Activated CD8-positive, alpha-beta T cell treated with anti-CD3 and anti-CD28 coated beads, Interleukin-2, amount 10 ng/mL, durations not matched to agents 7 days and 5 days (primary cell): ENCODE results near the gene C19orf81. TPM values are rescaled to one million over a fixed set of nuclear protein-coding genes. Genes with fewer than 3 reads are reported as not detected.

Experiments
- ATAC-seq: fragments of 150-1000 bp; cut with Tn5 transposase; one replicate; pipeline ENCODE4 v1.10.0; 2021; ENCODE audit warnings: moderate library complexity
- CTCF ChIA-PET: fragments of 350-600 bp; sonication (Branson Sonifier 250); formaldehyde crosslinking; loops from one replicate; lab custom pipeline; 2021; ENCODE audit warnings: antibody characterized with exemption; lab: Charles Lee
- POLR2A ChIA-PET: fragments of 350-600 bp; sonication (Branson Sonifier 250); formaldehyde crosslinking; loops from one replicate; lab custom pipeline; 2021; ENCODE audit warnings: antibody characterized with exemption; lab: Charles Lee
- DNase-seq: peaks from one replicate; pipeline ENCODE4 v3.0.0-alpha.2; 2020
- H3K27ac Mint-ChIP-seq: one replicate; pipeline ENCODE4 v1.8.0; 2021; ENCODE audit warnings: mild to moderate bottlenecking, mixed read lengths
- H3K27me3 Mint-ChIP-seq: one replicate; pipeline ENCODE4 v1.8.0; 2021; ENCODE audit warnings: low read depth, mixed read lengths
- H3K36me3 Mint-ChIP-seq: one replicate; pipeline ENCODE4 v1.8.0; 2021; ENCODE audit warnings: low read depth, mixed read lengths
- H3K4me1 Mint-ChIP-seq: one replicate; pipeline ENCODE4 v1.8.0; 2021; ENCODE audit warnings: low read depth, mixed read lengths
- H3K4me3 Mint-ChIP-seq: one replicate; pipeline ENCODE4 v1.8.0; 2021; ENCODE audit warnings: mild to moderate bottlenecking, mixed read lengths
- H3K9me3 Mint-ChIP-seq: one replicate; pipeline ENCODE4 v1.8.0; 2022; ENCODE audit warnings: mixed read lengths; ENCODE audit not compliant: insufficient read depth
- total RNA-seq, 2 experiments: library from RNA; stranded (reverse); gene quantifications; one replicate each; pipeline ENCODE4 v1.2.3, GENCODE V29; 2021

The C19orf81 gene
- total RNA-seq, 2 experiments from 2014 or later: not detected

- Mint-ChIP-seq H3K4me3 (no peak overlapping the region), H3K4me1 (peaks cover 4% of the 10 kb centered on the region), H3K36me3 (no peaks in the 10 kb centered on the region), H3K27me3 (peaks cover 14% of the 10 kb centered on the region), H3K27ac (no peak overlapping the region), H3K9me3 (no peaks in the 10 kb centered on the region)
- ChIA-PET CTCF (no interaction called here), POLR2A (no interaction called here)
- DNase-seq (no peak), ATAC-seq (no peak)
Measured at GRCh38 chr19:50678323-50678722, 29.1 kb downstream of the C19orf81 start.

DNA sequence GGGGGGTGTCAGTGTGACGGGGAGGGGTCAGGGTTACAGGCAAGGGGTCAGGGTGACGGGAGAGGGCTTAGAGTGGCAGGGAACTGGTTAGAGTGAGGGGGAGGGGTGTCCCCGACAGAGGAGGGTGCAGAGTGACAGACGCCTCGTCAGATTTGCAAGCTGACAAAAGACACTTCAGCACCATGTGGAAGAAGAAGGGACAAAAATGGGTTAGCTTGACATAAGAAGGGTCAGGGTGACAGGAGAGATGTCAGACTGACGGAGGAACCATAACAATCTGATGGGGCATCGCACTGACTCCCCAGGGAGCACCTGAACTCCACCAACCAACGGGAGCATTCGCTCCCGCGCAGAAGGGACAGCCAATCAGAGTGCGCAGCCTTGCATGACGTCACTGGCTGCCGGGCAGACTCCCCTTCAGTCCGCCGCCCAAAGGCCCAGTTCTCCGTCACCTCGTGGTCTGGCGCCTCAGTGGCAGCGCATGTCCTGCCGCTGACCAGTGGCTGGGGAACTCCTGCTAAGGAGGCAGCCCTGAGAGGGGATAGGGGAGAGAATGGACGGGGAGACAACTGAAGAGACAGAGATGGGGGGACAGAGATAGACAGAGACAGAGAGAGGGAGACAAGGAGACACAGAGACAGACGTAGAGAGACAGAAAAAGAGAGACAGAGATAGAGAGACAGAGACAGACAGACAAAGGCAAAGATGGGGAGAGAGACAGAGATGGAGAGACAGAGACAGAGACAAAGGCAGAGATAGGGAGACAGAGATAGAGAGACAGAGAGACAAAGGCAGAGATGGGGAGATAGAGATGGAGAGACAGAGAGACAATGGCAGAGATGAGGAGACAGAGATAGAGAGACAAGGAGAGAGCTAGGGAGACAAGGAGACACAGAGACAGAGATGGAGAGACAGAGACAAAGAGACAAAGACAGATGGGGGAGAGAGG is 30.2 kb downstream of the C19orf81 start:
- ChIA-PET CTCF (interaction anchor here (0.7 to 1.0 kb wide), 2 partner anchors 10 to 219 kb away, joined by 3 read pairs; no protein-coding TSS in a partner anchor), POLR2A (interaction anchor here (0.6 kb wide), 1 partner anchor 1041 kb away, joined by 3 read pairs; no protein-coding TSS in a partner anchor)
- Mint-ChIP-seq H3K4me3 (no peak overlapping the region), H3K36me3 (no peaks in the 10 kb centered on the region), H3K4me1 (peaks cover 4% of the 10 kb centered on the region), H3K27me3 (peaks cover 15% of the 10 kb centered on the region), H3K9me3 (no peaks in the 10 kb centered on the region), H3K27ac (no peak overlapping the region)
- DNase-seq: peak; percentile 85
- ATAC-seq: peak; percentile 96

- DNase-seq (no peak), ATAC-seq (no peak)
- Mint-ChIP-seq H3K36me3 (no peaks in the 10 kb centered on the region), H3K4me3 (no peak overlapping the region), H3K9me3 (no peaks in the 10 kb centered on the region), H3K27me3 (peaks cover 19% of the 10 kb centered on the region), H3K27ac (no peak overlapping the region), H3K4me1 (no peaks in the 10 kb centered on the region)
- ChIA-PET CTCF (no interaction called here), POLR2A (no interaction called here)
Measured at GRCh38 chr19:50686310-50687032, 37.2 kb downstream of the C19orf81 start.

DNA sequence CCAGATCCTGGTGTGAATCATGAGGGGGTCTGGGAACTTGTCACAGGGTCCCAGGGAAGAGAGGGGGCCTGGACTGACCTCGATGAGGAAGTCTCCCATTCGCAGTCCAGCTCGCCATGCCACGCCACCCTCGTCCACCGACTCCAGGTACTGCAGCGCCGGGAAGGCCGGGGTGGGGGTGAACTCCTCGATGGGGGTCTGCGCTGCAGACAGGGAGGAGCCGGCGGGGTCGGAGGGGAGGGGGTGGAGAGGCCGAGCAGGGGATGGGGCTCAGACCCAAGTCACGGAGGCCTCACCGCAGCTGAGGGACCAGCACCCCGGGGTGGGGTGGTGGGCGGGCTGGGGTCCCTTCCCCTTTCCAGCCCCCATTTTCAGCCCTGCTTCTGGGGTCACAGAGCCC is 39.5 kb downstream of the C19orf81 start:
- ATAC-seq (no peak), DNase-seq (no peak)
- no peaks in the 10 kb centered on the region for H3K9me3 Mint-ChIP-seq
- no peaks in the 10 kb centered on the region for H3K36me3 Mint-ChIP-seq
- CTCF ChIA-PET: no interaction called here
- H3K27ac Mint-ChIP-seq: no peak overlapping the region
- POLR2A ChIA-PET: no interaction called here
- H3K4me1 Mint-ChIP-seq: no peaks in the 10 kb centered on the region
- H3K4me3 Mint-ChIP-seq: no peak overlapping the region
- H3K27me3 Mint-ChIP-seq: peaks cover 26% of the 10 kb centered on the region

DNA sequence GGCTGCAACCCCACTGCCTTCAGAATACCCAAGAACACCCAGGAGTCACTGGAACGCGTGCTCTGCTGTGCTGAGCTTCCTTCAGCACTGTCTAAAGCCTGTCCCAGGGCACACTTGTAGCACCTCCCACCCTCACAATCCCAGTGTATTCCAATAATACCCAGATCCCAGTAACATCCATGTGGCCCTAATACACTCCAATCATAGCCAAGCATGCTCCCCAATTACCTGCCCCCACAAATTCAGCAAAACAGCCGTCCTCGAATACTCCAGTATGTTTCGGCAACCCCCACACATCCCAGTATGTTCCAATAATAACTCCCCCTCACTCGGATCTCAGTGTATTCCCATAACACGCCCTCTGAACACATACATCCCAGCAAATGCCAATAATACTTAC is 41.2 kb downstream of the C19orf81 start:
- ATAC-seq: no peak
- DNase-seq: no peak
- POLR2A ChIA-PET: no interaction called here
- CTCF ChIA-PET: no interaction called here
- Mint-ChIP-seq H3K4me3 (no peak overlapping the region), H3K27me3 (peaks cover 26% of the 10 kb centered on the region), H3K27ac (no peak overlapping the region), H3K4me1 (no peaks in the 10 kb centered on the region), H3K9me3 (no peaks in the 10 kb centered on the region), H3K36me3 (no peaks in the 10 kb centered on the region)

DNA sequence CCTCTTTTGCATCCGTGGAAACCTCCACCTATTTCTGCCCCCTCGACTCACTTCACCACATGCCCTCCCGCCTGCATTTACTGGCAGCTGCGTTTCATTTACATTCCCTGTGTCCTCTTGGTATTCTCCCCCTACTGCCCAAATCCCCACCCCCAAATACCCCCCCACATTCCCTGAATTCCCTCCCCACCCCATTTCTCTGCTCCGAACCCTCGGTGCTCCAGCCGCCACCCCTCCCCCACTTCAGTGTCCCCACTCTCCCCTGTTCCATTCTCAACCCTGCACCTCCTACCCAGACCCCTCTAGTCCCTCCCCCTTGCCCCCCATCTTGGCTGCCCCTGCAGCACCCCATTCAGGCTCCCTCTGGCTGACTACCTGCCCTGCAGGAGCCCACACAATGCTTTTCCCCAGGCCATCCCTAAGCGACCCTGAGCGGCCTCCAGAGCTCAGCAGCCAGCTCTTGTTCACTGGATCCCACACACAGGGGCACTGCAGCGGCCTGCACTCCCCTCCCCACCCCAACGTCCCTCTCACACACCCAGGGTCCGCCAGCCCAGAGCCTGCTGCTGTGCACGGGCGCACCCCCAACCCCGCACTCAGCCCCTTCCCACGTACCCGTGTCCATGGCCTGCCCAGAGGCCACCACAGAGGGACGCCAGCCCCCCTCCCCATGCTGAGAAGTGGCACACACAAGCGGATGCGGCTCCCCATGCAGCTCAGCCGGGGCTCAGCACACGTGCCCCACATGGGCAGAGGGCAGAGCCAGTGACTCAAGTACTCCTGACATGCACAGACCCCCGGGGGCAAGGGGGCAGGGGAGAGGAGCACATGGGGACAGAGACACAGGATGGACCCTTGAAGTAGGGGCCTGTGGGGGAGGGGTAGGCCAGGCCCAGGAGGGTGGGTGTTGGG is 44.1 kb downstream of the C19orf81 start:
- no peaks in the 10 kb centered on the region for H3K9me3 Mint-ChIP-seq
- POLR2A ChIA-PET: no interaction called here
- ATAC-seq: no peak
- CTCF ChIA-PET: no interaction called here
- H3K36me3 Mint-ChIP-seq: no peaks in the 10 kb centered on the region
- peaks cover 27% of the 10 kb centered on the region for H3K27me3 Mint-ChIP-seq
- H3K4me3 Mint-ChIP-seq: no peak overlapping the region
- H3K4me1 Mint-ChIP-seq: no peaks in the 10 kb centered on the region
- H3K27ac Mint-ChIP-seq: no peak overlapping the region
- DNase-seq: no peak

DNA sequence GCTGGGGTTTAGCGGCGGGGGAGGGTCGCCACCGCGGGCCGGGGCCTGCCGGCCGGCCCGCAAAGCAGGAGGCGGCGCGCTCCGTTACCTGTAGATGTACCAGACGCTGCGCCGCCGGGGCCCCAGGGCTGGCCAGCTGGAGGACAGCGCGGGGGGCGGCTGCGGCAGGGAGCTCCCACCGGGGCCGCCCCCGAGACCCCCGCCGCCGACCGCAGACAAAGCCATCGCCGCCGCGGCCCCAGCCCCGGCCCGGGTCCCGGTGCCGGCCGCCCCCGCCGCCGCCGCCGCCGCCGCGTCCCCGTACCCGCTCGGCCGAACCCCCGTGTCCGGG is 45.5 kb downstream of the C19orf81 start:
- no peak for DNase-seq
- Mint-ChIP-seq H3K27ac (no peak overlapping the region), H3K4me1 (no peaks in the 10 kb centered on the region), H3K36me3 (no peaks in the 10 kb centered on the region), H3K27me3 (peaks cover 27% of the 10 kb centered on the region), H3K4me3 (no peak overlapping the region), H3K9me3 (no peaks in the 10 kb centered on the region)
- ATAC-seq: peak; percentile 17
- CTCF ChIA-PET: no interaction called here
- POLR2A ChIA-PET: no interaction called here

DNA sequence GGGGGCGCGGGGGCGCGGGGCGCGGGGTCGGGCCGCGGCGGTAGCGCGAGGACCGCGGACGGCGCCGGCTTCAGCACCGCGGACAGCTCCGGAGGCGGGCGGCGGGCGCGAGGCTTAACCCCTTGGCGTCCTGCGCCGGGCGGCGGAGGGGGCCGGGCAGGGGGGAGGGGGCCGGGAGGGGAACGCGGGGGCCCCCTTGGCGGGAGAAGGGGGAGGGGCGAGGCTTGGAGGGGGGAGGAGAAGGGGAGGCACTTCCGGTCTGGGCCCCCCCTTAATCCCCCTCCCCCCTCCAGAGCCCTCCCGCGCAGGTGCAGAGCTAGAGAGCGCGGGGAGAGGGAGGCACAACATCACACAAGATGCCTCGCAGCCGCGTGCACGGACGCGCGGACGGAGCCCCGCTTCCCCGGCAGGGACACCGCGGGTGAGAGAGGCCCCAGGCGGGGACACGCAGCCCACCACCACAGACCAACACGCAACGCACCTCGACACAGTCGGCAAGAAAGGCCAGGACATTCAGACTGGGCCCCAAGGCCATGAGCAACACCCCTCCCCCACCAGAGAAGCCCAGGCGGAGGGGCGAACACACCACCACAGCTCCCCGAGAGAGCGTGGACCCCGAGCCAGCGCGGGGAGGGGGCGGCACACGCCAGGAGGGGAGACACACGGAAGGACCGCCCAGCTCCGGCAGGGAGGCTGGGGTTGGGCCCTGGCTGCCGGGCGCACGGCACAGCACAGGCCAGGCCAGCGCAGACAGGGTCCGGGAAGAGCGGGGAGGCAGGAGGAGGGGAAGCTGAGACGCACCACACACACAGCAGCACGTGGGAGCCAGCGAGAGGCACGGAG is 46.2 kb downstream of the C19orf81 start:
- Mint-ChIP-seq H3K4me1 (no peaks in the 10 kb centered on the region), H3K27ac (no peak overlapping the region), H3K36me3 (no peaks in the 10 kb centered on the region), H3K4me3 (no peak overlapping the region), H3K27me3 (peaks cover 27% of the 10 kb centered on the region), H3K9me3 (no peaks in the 10 kb centered on the region)
- ATAC-seq (peak; percentile 57), DNase-seq (peak; percentile 49)
- CTCF ChIA-PET: no interaction called here
- POLR2A ChIA-PET: no interaction called here

- ChIA-PET CTCF (no interaction called here), POLR2A (no interaction called here)
- H3K9me3 Mint-ChIP-seq: no peaks in the 10 kb centered on the region
- H3K4me3 Mint-ChIP-seq: no peak overlapping the region
- no peaks in the 10 kb centered on the region for H3K36me3 Mint-ChIP-seq
- ATAC-seq (no peak), DNase-seq (no peak)
- H3K27me3 Mint-ChIP-seq: peaks cover 27% of the 10 kb centered on the region
- H3K4me1 Mint-ChIP-seq: no peaks in the 10 kb centered on the region
- H3K27ac Mint-ChIP-seq: no peak overlapping the region
Measured at GRCh38 chr19:50696094-50696483, 46.8 kb downstream of the C19orf81 start.

GRCh38 chr19:50697414-50698124 is 48.3 kb downstream of the C19orf81 start:
- Mint-ChIP-seq H3K36me3 (no peaks in the 10 kb centered on the region), H3K27ac (no peak overlapping the region), H3K9me3 (no peaks in the 10 kb centered on the region), H3K27me3 (peaks cover 25% of the 10 kb centered on the region), H3K4me3 (no peak overlapping the region), H3K4me1 (no peaks in the 10 kb centered on the region)
- ChIA-PET CTCF (interaction anchor here (1.2 kb wide), 1 partner anchor 28 kb away, joined by 4 read pairs; no protein-coding TSS in a partner anchor), POLR2A (no interaction called here)
- DNase-seq: no peak
- ATAC-seq: no peak
